OCI-LY1 (cell line): Measurements from ENCODE around the gene BBS4.

Experiments
- H2AFZ ChIP-seq: fragments of 200-600 bp; sonication (generic), shearing (Covaris generic); 2 replicates; pipeline ENCODE4 v1.6.0; 2014; ENCODE audit warnings: antibody characterized with exemption, mild to moderate bottlenecking, low read length
- H3F3A ChIP-seq: fragments of 200-600 bp; sonication (generic), shearing (Covaris generic); 2 replicates; pipeline ENCODE4 v1.6.0; 2014; ENCODE audit warnings: mild to moderate bottlenecking, antibody characterized with exemption, low read length, moderate library complexity; ENCODE audit not compliant: insufficient read depth
- H3K27ac ChIP-seq: fragments of 200-600 bp; sonication (generic); 2 replicates; pipeline ENCODE4 v1.5.1; 2014; ENCODE audit warnings: low read length, mixed run types, mild to moderate bottlenecking, low read depth; ENCODE audit not compliant: poor library complexity, severe bottlenecking
- H3K27me3 ChIP-seq: fragments of 200-600 bp; sonication (generic); 2 replicates; pipeline ENCODE4 v1.6.0; 2014; ENCODE audit warnings: antibody characterized with exemption, mild to moderate bottlenecking, low read length, moderate library complexity; ENCODE audit not compliant: insufficient read depth
- H3K36me3 ChIP-seq: fragments of 200-600 bp; sonication (generic); 2 replicates; pipeline ENCODE4 v1.6.1; 2014; ENCODE audit warnings: mild to moderate bottlenecking, antibody characterized with exemption, low read length, moderate library complexity, mixed read lengths; ENCODE audit not compliant: insufficient read depth
- H3K4me1 ChIP-seq: fragments of 200-600 bp; sonication (generic); 2 replicates; pipeline ENCODE4 v1.5.1; 2014; ENCODE audit warnings: mild to moderate bottlenecking, low read length, moderate library complexity; ENCODE audit not compliant: insufficient read depth, severe bottlenecking
- H3K4me2 ChIP-seq: fragments of 200-600 bp; sonication (generic), shearing (Covaris generic); 2 replicates; pipeline ENCODE4 v1.6.1; 2014; ENCODE audit warnings: low read length
- H3K4me3 ChIP-seq: fragments of 200-600 bp; sonication (generic); 2 replicates; pipeline ENCODE4 v1.5.1; 2014; ENCODE audit warnings: low read length, low read depth, mild to moderate bottlenecking, mixed read lengths; ENCODE audit not compliant: poor library complexity, severe bottlenecking
- H3K79me2 ChIP-seq: fragments of 200-600 bp; shearing (Covaris generic); 2 replicates; pipeline ENCODE4 v1.6.1; 2016; ENCODE audit warnings: mixed run types, low read length, mixed read lengths; ENCODE audit not compliant: insufficient read depth
- H3K9ac ChIP-seq: fragments of 200-600 bp; sonication (generic), shearing (Covaris generic); 2 replicates; pipeline ENCODE4 v1.6.1; 2014; ENCODE audit warnings: mild to moderate bottlenecking, low read length, mixed read lengths
- H3K9me2 ChIP-seq: fragments of 200-600 bp; sonication (generic), shearing (Covaris generic); 2 replicates; pipeline ENCODE4 v1.6.1; 2014; ENCODE audit warnings: low read depth, mild to moderate bottlenecking, low read length, mixed read lengths
- H3K9me3 ChIP-seq: fragments of 200-600 bp; shearing (Covaris generic); 2 replicates; pipeline ENCODE4 v1.6.1; 2014; ENCODE audit warnings: low read length, mixed read lengths
- H4K20me1 ChIP-seq: fragments of 200-600 bp; sonication (generic), shearing (Covaris generic); 2 replicates; pipeline ENCODE4 v1.6.0; 2016; ENCODE audit warnings: mild to moderate bottlenecking, low read length; ENCODE audit not compliant: insufficient read depth
- EZH2 ChIP-seq: fragments of 200-600 bp; sonication (generic), shearing (Covaris generic); IDR thresholded peaks from 2 replicates; pipeline ENCODE4 v1.8.0; 2017; ENCODE audit warnings: borderline replicate concordance, mixed run types, mild to moderate bottlenecking, antibody characterized with exemption, low read length, moderate library complexity, mixed read lengths
- TF ChIP-seq, protein P1 (sequence below): fragments of 200-600 bp; sonication (generic), shearing (Covaris generic); IDR thresholded peaks from 2 replicates; pipeline ENCODE4 v1.5.1; 2017; ENCODE audit warnings: mild to moderate bottlenecking, antibody characterized with exemption, low read length, moderate library complexity, mixed read lengths

Gene BBS4

DNA sequence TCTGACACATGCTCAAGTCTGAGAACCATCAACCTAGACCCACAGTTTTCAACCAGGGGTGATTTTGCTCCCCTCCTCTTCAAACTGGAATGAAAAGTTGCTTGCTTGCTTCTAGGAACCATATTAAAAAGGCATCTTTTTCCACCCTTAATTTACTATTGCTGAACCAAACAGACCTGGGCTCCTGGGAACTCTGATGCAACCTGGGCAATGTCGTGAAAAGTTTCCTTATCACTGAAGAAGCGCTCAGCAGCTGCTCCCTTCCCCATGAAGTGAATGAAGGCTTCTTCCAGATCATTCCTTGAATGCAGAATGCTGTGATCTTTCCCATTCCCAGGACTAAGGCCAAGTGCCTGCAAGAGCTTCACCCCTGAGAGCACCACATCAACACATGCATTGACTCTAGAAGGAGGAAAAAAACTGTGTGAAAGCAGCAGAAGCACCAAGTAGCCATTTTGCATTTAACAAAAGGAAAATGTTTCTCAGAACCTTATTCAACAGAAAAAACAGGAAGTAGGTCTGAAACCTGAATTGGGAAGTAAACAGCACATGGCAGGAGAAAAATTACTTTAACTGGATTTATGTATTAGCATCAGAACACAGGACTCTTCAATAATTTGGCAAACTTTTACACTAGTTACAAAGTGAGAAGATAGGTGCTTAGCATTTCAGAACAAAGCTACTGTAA is 88.8 kb downstream of the BBS4 start:
- Histone ChIP-seq H3K36me3 (peaks cover 74% of the 10 kb centered on the region), H3F3A (no peaks in the 10 kb centered on the region), H3K27ac (peak overlapping the region; percentile 76), H3K27me3 (no peaks in the 10 kb centered on the region), H3K4me1 (peaks cover 39% of the 10 kb centered on the region), H3K9me3 (no peaks in the 10 kb centered on the region), H3K9ac (peak overlapping the region; percentile 19; the same call in 1 of the 2 replicates), H3K4me3 (no peak overlapping the region), H3K79me2 (peaks cover 48% of the 10 kb centered on the region), H3K4me2 (peak overlapping the region; percentile 49; the same call in 1 of the 2 replicates), H3K9me2 (no peaks in the 10 kb centered on the region), H4K20me1 (no peaks in the 10 kb centered on the region), H2AFZ (no peak overlapping the region)
- TF ChIP-seq, protein P1, sequence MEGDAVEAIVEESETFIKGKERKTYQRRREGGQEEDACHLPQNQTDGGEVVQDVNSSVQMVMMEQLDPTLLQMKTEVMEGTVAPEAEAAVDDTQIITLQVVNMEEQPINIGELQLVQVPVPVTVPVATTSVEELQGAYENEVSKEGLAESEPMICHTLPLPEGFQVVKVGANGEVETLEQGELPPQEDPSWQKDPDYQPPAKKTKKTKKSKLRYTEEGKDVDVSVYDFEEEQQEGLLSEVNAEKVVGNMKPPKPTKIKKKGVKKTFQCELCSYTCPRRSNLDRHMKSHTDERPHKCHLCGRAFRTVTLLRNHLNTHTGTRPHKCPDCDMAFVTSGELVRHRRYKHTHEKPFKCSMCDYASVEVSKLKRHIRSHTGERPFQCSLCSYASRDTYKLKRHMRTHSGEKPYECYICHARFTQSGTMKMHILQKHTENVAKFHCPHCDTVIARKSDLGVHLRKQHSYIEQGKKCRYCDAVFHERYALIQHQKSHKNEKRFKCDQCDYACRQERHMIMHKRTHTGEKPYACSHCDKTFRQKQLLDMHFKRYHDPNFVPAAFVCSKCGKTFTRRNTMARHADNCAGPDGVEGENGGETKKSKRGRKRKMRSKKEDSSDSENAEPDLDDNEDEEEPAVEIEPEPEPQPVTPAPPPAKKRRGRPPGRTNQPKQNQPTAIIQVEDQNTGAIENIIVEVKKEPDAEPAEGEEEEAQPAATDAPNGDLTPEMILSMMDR, result no peak
- TF ChIP-seq EZH2, result no peak

DNA sequence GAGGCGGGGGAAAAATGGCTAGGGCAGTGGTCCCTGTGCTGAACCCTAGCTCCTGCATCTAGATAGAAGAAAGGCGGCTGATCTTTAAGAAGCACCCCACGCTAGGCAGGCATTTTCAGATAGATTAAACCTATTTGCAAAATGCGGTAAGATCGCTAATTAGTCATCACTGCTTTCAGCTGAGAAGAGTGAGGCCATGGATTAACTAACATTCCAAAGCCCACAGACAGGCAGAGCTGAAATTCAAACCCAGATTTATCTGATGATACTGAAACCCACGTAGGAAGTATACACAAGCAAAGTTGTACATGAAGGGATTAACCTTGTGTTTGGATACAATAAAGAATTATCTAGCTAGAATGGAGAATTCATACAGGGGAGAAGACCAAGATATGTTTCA is 92.8 kb downstream of the BBS4 start:
- Histone ChIP-seq H3K79me2 (peaks cover 76% of the 10 kb centered on the region), H3F3A (no peaks in the 10 kb centered on the region), H4K20me1 (no peaks in the 10 kb centered on the region), H3K9me2 (no peaks in the 10 kb centered on the region), H3K36me3 (peaks cover 56% of the 10 kb centered on the region), H2AFZ (no peak overlapping the region), H3K9me3 (no peaks in the 10 kb centered on the region), H3K27ac (no peak overlapping the region), H3K4me2 (no peak overlapping the region), H3K9ac (no peak overlapping the region), H3K4me1 (peaks cover 53% of the 10 kb centered on the region), H3K4me3 (no peak overlapping the region), H3K27me3 (no peaks in the 10 kb centered on the region)
- no peak for TF ChIP-seq EZH2
- TF ChIP-seq, protein P1, result no peak

DNA sequence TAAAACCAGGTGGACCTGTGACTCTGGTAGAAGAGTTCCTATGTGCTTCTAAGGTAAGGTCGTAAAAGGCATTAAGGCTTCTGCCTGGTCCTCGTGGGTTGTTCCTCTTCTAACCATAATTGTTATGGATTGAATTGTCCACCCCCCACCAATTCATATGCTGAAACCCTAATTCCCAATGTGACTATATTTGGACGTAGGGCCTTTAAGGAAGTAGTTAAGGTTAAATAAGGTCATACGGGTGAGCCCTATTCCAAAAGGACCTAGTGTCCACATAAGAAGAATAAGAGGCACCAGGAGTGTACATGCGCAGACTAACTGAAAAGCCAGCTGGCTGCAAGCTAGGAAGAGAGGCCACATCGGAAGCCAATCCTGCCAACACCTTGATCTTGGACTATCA is 95.6 kb downstream of the BBS4 start:
- H3K79me2 ChIP-seq, result peaks cover 57% of the 10 kb centered on the region
- H3F3A ChIP-seq, result no peaks in the 10 kb centered on the region
- no peak overlapping the region for H2AFZ ChIP-seq
- H3K9ac ChIP-seq, result no peak overlapping the region
- no peaks in the 10 kb centered on the region for H3K9me3 ChIP-seq
- peak overlapping the region; percentile 96 for H3K4me3 ChIP-seq
- H3K4me2 ChIP-seq, result peak overlapping the region; percentile 91
- peaks cover 32% of the 10 kb centered on the region for H3K4me1 ChIP-seq
- no peaks in the 10 kb centered on the region for H4K20me1 ChIP-seq
- H3K27ac ChIP-seq, result no peak overlapping the region
- TF ChIP-seq EZH2, result no peak
- TF ChIP-seq, protein P1, result no peak
- no peaks in the 10 kb centered on the region for H3K9me2 ChIP-seq
- no peaks in the 10 kb centered on the region for H3K27me3 ChIP-seq
- peaks cover 41% of the 10 kb centered on the region for H3K36me3 ChIP-seq
